DND-41 (cell line): ENCODE measurements around the gene PRKCA.
A peak's percentile ranks its signal among the peaks of the same experiment; 100 is the strongest.

Experiments
- ATAC-seq: fragments of 200-7000 bp; cut with Tn5 transposase; 3 replicates; pipeline ENCODE4 v1.9.1; 2021; ENCODE audit warnings: low read depth; ENCODE audit not compliant: insufficient read depth
- DNase-seq: peaks from one replicate; pipeline ENCODE4 v3.0.0-alpha.2; 2020
- H2AFZ ChIP-seq: 2 replicates; pipeline ENCODE4 v1.6.0; 2012; ENCODE audit warnings: low read depth, low read length
- H3K27ac ChIP-seq: 2 replicates; pipeline ENCODE4 v1.5.1; 2012; ENCODE audit warnings: low read length, inconsistent platforms
- H3K27me3 ChIP-seq: fragments of 200-600 bp; sonication (generic); 2 replicates; pipeline ENCODE4 v1.6.0; 2012; ENCODE audit warnings: low read length, mild to moderate bottlenecking, inconsistent platforms; ENCODE audit not compliant: insufficient read depth, poor library complexity
- H3K36me3 ChIP-seq: 2 replicates; pipeline ENCODE4 v1.5.1; 2012; ENCODE audit warnings: low read length, inconsistent platforms; ENCODE audit not compliant: insufficient read depth
- H3K4me1 ChIP-seq: 2 replicates; pipeline ENCODE4 v1.5.1; 2012; ENCODE audit warnings: mild to moderate bottlenecking, low read length; ENCODE audit not compliant: insufficient read depth
- H3K4me2 ChIP-seq: 2 replicates; pipeline ENCODE4 v1.6.0; 2012; ENCODE audit warnings: mild to moderate bottlenecking, moderate library complexity, low read length, inconsistent platforms; ENCODE audit not compliant: insufficient read depth
- H3K4me3 ChIP-seq, 2 experiments: fragments of 200-600 bp in 1 of 2; shearing (Covaris generic) in 1 of 2; 2 replicates each; pipeline ENCODE4 v1.5.1; 2012 to 2016; ENCODE audit warnings: inconsistent platforms in 2 of 2, low read length in 2 of 2, mild to moderate bottlenecking in 2 of 2, low read depth in 1 of 2, moderate library complexity in 1 of 2
- H3K79me2 ChIP-seq: 2 replicates; pipeline ENCODE4 v1.6.0; 2012; ENCODE audit warnings: low read length, inconsistent platforms; ENCODE audit not compliant: insufficient read depth
- H3K9ac ChIP-seq: 2 replicates; pipeline ENCODE4 v1.6.0; 2012; ENCODE audit warnings: low read depth, mild to moderate bottlenecking, inconsistent platforms, low read length, moderate library complexity
- H3K9me3 ChIP-seq: 2 replicates; pipeline ENCODE4 v1.5.1; 2012; ENCODE audit warnings: low read length, moderate library complexity, mild to moderate bottlenecking, inconsistent platforms; ENCODE audit not compliant: insufficient read depth, severe bottlenecking
- H4K20me1 ChIP-seq: 2 replicates; pipeline ENCODE4 v1.6.0; 2012; ENCODE audit warnings: low read length; ENCODE audit not compliant: insufficient read depth
- EZH2 ChIP-seq: IDR thresholded peaks from 3 replicates; pipeline ENCODE4 v1.6.1; 2012; ENCODE audit warnings: borderline replicate concordance, low read depth, mild to moderate bottlenecking, moderate library complexity, low read length, inconsistent platforms; ENCODE audit not compliant: severe bottlenecking
- TF ChIP-seq, protein P1 (sequence below): IDR thresholded peaks from 2 replicates; pipeline ENCODE4 v1.5.1; 2012; ENCODE audit warnings: borderline replicate concordance, low read length, moderate library complexity, mild to moderate bottlenecking; ENCODE audit not compliant: poor library complexity, severe bottlenecking; ENCODE audit errors: extremely low read depth

The PRKCA gene

DNA sequence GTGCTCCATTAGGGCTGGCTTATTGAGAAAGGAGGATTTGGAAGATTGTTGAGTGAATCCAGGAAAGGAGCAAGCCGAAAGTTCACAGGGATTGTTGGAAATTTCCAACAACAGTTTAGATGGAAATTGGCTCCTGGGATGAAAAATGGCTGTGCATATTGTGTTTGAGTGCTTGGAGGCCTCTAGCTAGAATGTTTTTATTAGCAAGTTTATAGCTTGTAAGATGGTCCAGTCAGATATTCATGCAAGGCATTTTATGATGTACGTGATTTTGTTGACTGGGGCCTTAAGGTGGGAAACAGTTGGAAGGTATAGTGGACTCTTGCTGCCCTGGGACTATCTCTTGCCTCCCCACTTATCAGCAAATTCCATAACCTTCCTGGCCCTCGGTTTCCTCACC, 216.7 kb downstream of the PRKCA start:
- peaks cover 24% of the 10 kb centered on the region for H3K4me1 ChIP-seq
- H3K4me2 ChIP-seq: no peak overlapping the region
- H3K79me2 ChIP-seq: peaks cover 21% of the 10 kb centered on the region
- no peaks in the 10 kb centered on the region for H3K27me3 ChIP-seq
- H3K36me3 ChIP-seq: no peaks in the 10 kb centered on the region
- H4K20me1 ChIP-seq: 0 out of 2 replicates have a peak, but pooled peaks cover 2% of the 10 kb centered on the region
- H2AFZ ChIP-seq: no peak overlapping the region
- TF ChIP-seq EZH2: no peak
- TF ChIP-seq, protein P1, sequence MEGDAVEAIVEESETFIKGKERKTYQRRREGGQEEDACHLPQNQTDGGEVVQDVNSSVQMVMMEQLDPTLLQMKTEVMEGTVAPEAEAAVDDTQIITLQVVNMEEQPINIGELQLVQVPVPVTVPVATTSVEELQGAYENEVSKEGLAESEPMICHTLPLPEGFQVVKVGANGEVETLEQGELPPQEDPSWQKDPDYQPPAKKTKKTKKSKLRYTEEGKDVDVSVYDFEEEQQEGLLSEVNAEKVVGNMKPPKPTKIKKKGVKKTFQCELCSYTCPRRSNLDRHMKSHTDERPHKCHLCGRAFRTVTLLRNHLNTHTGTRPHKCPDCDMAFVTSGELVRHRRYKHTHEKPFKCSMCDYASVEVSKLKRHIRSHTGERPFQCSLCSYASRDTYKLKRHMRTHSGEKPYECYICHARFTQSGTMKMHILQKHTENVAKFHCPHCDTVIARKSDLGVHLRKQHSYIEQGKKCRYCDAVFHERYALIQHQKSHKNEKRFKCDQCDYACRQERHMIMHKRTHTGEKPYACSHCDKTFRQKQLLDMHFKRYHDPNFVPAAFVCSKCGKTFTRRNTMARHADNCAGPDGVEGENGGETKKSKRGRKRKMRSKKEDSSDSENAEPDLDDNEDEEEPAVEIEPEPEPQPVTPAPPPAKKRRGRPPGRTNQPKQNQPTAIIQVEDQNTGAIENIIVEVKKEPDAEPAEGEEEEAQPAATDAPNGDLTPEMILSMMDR: no peak
- H3K4me3 ChIP-seq: no peak overlapping the region
- no peak overlapping the region for H3K27ac ChIP-seq
- H3K9me3 ChIP-seq: no peaks in the 10 kb centered on the region
- no peak overlapping the region for H3K9ac ChIP-seq
- DNase-seq: no peak
- ATAC-seq: no peak

DNA sequence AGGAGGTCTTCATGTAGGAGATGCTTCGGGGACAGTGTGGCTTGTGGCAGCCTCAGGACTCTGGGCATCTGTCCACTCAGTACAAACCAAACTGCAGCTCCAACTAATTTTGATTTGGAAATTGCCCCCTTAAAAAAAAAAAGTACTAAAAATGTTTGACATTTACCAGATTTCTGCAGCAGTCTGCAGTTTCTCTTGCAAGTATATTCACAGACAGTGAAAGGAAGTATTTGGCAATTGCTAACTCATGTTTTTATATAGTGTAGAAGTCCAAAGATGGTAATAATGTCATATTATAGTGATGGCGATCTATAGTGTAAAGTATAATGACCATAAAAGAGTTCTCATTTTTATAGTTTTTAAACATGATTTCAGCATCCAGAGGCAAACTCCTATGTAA, 218.6 kb downstream of the PRKCA start:
- no peaks in the 10 kb centered on the region for H3K9me3 ChIP-seq
- no peaks in the 10 kb centered on the region for H3K27me3 ChIP-seq
- no peak for ATAC-seq
- H3K79me2 ChIP-seq: peaks cover 26% of the 10 kb centered on the region
- no peak overlapping the region for H3K9ac ChIP-seq
- H3K4me1 ChIP-seq: peaks cover 42% of the 10 kb centered on the region
- no peak overlapping the region for H2AFZ ChIP-seq
- H3K4me3 ChIP-seq: no peak overlapping the region
- H4K20me1 ChIP-seq: 0 out of 2 replicates have a peak, but pooled peaks cover 2% of the 10 kb centered on the region
- no peak for DNase-seq
- TF ChIP-seq, protein P1: no peak
- no peak for TF ChIP-seq EZH2
- H3K4me2 ChIP-seq: no peak overlapping the region
- no peak overlapping the region for H3K27ac ChIP-seq
- H3K36me3 ChIP-seq: no peaks in the 10 kb centered on the region

- peak overlapping the region; percentile 18 for H3K27ac ChIP-seq
- TF ChIP-seq EZH2: no peak
- TF ChIP-seq, protein P1: no peak
- H3K79me2 ChIP-seq: peaks cover 29% of the 10 kb centered on the region
- no peak overlapping the region for H2AFZ ChIP-seq
- H3K36me3 ChIP-seq: no peaks in the 10 kb centered on the region
- H3K4me2 ChIP-seq: no peak overlapping the region
- H3K4me1 ChIP-seq: peaks cover 57% of the 10 kb centered on the region
- no peak overlapping the region for H3K4me3 ChIP-seq
- no peak overlapping the region for H3K9ac ChIP-seq
- 0 out of 2 replicates have a peak, but pooled peaks cover 2% of the 10 kb centered on the region for H4K20me1 ChIP-seq
- H3K9me3 ChIP-seq: no peaks in the 10 kb centered on the region
- ATAC-seq (no peak), DNase-seq (no peak)
- H3K27me3 ChIP-seq: no peaks in the 10 kb centered on the region
Observed at GRCh38 chr17:66522591-66523272, 220.3 kb downstream of the PRKCA start.
